Dermis blood vessel endothelial cell (primary cell): ENCODE measurements around the gene MRTO4. TPM values are rescaled to one million over a fixed set of nuclear protein-coding genes. Genes with fewer than 3 reads are reported as not detected.
"Not testable (repeated sequence)": the region's sequence is repeated elsewhere in the genome, so short reads cannot be mapped to it uniquely, and the experiment has no call there.

Source experiments
- DNase-seq: peaks from one replicate; pipeline ENCODE4 v3.0.0; 2010
- total RNA-seq: library from RNA; depleted of rRNA; stranded (reverse); fragments of >200 nt; gene quantifications from 2 replicates; pipeline ENCODE4 v1.2.3, GENCODE V29; 2014

Gene MRTO4
- total RNA-seq, 1 donor from 2014 or later = 23.5 TPM

DNA sequence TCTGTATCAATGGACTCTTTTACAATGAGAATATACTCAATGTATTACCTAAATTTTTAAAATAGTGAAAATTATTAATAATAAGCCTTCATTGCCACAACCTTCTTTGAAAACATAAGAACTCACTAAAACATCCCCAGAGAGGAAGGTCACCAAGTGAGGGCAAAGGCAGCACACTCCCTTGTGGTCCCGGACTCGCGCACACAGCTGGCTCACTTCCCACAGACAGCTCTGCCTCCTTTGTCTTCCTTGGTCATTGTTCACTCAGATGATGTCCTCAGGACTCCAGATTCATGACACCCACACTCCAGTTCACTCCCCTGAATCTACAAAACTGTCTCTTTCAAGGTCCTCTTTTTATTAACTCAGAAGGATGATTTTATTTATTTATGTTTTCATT is 22.4 kb upstream of the MRTO4 start:
- DNase-seq = peak; percentile 27

DNA sequence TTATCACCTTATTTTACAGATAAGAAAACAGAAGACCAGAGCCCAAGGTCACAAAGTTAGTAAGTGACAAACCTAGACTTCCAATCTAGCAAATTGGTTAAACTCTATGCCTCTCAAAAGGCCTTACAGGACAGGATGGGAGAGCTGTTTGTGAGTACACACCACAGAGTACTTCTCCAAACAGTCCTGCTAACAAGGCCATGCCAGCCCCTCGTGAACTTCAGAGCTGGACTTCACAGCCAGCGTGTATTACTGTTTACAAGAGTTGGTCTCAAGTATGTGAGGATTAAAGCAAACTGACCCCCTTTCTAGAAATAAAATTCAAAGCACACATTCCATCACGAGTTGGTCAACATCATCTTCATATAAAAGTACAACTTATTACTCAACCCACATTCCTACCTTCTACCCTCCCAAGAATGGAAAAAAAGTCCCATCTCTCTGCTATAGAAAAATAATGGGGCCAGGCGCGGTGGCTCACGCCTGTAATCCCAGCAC is 21.7 kb upstream of the MRTO4 start:
- DNase-seq = no peak

DNA sequence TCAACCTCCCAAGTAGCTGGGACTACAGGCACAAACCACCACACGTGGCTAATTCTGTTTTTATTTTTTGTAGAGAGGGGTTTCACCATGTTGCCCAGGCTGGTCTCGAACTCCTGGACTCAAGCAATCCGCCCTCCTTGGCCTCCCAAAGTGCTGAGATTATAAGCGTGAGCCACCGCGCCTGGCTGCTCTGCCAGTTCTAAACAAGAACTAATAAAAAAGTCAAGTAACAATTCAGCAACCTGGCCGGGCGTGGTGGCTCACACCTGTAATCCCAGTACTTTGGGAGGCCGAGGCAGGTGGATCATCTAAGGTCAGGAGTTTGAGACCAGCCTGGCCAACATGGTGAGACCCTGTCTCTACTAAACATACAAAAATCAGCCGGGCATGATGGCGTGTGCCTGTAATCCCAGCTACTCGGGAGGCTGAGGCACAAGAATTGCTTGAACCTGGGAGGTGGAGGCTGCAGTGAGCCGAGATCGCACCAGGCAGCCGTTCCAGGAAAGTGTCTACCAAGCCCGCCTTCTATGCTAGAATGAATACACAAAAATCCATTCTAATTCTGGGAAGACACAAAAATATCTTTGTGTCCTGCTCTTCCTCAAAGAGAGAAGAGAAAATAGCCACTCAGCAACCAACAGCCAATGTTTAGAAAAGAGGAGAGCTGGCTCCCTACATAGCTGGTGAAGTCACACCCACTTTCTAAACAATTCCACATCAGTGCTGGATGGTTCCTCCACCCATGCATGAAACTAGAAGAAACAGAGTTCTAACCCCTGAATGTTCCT is 19.7 kb upstream of the MRTO4 start:
- DNase-seq = not testable (repeated sequence)

DNA sequence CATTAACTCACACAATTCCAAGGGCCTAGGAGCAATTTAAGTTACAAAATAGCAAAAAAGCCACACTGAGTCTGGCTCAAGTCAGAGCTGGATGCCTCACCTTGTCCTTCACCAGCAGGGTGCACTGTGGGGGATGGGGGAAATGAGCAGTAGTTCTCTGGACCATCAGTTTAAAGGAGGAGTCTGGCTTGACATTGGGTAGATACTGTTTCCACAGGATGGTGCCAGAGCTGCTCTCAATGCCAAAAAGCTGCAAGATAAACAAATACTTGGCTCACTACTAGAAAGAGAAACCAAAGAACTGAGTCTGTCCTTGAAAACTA is 19.1 kb upstream of the MRTO4 start:
- DNase-seq = no peak

DNA sequence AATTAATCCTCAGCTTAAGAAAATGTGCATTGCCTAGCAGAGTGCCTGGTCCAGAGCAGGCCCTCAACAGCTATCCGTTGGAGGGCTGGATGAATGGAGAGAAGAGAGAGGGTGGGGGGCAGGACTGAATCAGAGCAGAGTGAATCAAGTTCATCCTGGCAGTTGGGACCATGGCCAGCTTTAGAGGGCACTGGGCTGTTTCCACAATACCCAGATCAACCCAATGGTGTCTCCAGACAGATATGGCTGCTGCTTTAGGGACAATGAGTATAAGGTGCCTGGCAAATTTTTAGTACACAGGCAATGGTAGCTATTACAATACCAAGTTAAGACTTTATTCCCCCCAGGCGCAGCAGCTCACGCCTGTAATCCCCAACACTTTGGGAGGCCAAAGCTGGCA is 17.4 kb upstream of the MRTO4 start:
- no peak for DNase-seq

DNA sequence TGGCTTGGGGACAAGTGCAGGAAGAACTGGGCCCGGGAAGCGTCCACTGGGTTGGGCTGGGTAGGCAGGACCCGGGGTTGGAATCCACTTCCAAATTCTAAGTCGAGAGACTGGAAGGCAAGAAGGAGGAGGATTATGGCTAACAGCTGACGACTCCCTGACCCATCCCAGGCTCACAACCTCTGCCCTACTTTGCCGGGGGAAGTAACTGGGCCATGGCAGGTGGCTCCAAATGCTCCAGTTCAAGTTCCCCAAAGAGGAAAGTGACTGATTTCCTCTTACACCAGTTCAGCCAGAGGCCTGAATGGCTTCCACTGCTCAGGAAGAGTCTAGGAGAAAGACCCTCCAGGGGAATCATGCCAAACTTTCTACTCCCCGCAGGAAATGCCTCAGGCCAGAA is 11.7 kb upstream of the MRTO4 start:
- DNase-seq = peak; percentile 48

DNA sequence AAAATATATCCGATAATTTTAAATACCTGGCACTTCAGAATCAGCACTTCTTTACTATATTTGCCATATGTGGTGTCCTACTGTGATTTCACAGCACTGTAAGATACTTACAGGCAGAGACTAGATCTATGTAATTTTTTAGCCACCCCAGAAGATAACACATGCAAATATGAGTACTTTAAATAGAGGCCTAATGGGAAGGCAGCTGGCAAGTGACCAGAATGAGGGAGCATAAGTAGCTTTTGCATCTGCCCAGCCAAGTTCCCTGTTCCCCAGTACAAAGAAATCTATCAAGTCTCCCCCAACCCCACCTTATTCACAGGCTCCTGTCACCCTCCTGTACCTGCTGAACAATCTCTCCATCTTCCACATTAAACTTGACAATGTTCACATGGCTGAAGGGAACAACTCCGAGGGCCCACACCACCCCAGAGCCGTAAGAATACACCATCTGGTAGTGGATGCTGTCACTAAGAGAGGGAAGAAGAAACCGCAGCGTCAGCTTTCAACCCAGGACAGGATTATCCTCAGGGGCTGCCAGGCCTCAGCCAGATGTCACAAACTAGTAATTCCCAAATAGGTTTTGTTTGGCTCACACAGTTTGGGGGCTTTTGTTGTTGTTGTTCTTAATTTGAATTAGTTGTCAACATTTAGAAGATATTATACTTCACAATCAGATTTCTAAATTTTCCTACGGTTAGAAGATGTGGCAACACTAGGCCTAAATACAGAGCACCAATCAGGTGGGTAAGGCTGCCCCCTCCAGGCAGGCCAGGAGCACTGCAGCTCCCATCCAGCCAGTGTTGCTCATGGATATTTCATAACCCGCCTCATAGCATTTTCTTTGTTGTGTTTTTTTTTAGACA is 10.7 kb upstream of the MRTO4 start:
- DNase-seq = peak; percentile 78

DNA sequence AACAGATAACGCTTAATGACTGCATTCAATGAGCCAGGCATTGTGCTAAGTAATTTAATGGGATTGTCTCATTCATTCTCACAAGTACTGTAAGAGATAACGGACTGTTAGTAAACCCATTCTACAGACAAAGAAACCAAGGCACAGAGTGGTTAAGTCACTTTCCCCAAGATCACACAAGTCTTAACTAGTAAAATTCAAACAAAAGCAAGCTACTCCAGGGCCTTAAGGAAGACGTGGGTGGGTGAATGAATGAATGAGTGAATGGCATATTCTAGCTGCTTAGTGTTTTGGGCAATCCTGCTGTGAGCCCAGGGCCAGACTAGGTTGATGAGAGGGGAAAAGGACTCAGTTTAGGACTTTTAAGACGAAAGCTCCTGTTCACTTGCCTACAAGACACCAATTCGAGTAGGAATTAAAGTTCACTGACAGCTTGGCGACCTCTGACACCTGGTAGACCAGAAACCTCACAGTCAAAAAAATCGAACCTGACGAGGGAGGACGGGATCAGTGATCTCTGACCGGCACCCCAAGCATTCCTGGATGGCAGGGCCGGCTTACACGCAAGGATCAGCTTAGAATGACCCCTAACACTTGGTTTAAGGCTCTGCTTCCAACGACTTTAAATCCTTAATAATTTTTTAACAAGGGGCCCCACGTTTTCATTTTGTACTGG is 838 bp upstream of the MRTO4 start:
- no peak for DNase-seq

DNA sequence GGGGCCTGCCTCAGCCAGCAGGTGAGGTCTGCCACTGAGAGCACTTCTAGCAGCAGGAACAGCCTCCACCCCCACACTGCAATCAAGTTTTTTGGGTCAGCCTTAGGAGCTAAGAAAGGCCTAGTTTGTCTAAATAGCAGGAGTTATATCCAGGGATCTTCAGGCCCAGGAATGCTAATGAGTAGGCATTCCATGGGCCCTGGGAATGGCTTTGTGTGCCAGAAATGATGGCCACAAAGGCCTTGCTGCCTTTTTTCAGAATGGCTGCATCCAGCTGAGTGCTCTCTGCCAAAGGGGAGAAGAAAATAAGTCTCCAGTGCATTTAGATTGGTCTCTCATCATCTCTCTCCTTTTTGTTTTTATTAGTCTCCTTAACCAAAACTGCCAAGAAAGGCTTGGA is 2.8 kb downstream of the MRTO4 start:
- DNase-seq = no peak

DNA sequence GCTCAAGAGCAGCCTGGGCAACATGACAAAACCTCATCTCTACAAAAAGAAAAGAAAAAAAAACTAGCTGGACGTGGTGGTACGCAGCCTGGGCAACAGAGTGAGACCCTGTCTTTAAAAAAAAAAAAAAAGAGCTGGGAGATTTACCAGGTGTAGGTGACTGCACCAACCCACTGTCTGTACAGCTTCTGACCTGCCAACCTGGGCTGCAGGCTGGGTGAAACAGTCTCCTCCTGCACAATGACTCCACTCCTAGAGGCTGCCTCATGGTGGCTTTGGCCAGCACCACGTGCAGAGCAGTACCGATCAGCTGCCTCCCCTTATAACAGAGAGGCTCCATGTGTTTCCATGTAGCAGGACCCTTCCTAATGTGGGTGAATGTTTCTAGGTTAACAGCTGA is 3.7 kb downstream of the MRTO4 start:
- no peak for DNase-seq

DNA sequence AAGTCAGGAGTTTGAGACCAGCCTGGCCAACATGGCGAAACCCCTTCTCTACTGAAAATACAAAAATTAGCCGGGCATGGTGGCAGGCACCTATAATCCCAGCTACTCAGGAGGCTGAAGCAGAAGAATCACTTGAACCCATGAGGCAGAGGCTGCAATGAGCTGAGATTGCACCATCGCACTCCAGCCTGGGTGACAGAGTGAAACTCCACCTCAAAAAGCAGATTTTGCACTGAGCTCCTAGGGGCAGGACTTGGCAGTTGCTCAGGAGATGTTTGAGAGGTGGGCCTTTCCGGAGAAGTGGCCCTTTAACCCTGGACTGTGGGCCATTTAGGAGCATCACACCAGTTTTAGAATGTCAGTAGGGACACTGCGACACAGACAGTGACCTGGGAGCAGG is 4.7 kb downstream of the MRTO4 start:
- not testable (repeated sequence) for DNase-seq

DNA sequence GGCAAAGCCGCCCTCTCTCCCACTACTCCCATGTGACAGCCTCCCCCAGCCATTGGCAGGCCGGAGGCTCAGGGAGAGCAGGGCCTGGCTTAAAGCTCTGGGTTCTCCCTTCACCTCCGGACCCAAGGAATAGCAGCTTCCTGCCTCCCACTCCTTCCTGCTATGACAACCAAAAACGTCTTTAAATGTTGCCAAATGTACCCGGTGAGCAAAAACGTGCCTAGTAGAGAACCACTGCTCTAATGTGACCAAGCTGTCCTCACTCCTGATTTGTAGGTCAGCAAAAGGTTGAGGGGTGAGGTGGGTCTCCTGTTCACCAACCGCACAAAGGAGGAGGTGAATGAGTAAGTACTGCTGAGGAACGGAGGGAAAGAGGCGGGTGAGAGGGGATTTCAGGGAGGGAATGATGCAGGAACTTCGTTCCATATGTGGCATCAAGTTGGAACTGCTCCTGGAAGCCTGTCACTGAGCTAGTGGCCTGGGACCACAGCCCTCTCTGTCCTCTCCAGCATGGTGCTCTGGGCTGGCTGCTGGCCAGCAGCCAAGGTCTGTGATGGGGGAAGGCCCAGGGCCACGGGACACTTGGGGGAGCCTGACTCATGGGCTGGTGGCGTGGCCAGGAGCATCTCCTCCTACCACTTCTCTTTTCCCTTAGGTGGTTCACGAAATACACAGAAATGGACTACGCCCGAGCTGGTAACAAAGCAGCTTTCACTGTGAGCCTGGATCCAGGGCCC is 5.7 kb downstream of the MRTO4 start:
- DNase-seq = peak; percentile 51

DNA sequence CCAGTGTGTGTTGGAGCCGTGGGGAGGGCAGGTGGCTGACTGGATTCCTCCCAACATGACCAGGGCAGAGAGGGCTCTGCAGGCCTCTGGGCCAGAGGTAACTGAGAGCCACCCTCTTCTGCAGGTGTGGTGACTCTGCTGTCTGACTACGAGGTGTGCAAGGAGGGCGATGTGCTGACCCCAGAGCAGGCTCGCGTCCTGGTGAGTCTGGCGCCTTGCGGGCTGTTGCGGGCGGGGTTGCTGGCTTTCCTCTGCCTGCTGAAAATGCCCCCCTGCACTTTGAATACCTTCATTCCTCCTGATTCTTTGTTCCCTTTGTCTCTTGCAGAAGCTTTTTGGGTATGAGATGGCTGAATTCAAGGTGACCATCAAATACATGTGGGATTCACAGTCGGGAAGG is 6.7 kb downstream of the MRTO4 start:
- DNase-seq = no peak

DNA sequence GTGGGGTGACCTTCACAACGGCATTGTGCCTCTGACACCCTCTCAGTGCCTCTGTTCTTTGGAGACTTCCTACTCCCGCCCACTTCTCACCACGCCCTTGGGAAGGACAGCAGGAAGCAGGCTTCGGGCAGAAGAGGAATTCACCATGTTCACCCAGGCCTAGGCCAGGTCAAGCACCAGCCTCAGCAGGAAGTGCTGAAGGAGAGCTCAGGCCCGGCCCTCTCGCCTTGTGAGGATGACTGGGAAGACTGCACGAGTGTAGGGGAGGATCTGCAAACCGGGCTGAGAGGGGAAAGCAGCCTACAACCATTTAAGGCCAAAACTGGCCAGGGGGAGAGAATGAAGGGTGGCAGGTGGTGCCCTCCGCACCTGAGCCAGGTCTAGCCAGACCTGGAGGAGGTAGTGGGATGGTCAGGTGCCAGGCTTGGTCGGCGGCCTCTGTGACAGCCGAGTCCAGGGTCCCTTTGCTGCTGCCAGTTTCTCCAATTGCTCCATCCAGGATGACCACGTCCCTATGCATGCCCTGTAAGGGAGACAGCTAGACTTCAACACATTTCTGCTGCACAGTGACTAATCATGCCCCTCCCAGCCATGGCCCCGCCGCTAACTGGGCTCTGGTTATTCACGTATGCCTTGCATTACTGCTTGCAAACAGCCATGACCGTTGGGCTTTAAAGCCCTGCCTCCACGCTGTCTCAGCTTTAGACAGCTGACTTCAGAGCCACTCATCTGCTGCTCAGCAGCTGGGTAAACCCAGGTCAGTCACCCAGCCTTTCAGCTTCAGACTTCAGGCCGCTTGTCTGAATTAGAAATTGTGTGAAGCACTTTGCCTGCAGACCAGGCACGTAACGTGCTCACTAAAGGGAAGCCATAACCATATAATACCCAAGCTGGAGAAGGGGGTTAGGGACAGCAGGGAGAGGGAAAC is 8.9 kb downstream of the MRTO4 start:
- DNase-seq = no peak

DNA sequence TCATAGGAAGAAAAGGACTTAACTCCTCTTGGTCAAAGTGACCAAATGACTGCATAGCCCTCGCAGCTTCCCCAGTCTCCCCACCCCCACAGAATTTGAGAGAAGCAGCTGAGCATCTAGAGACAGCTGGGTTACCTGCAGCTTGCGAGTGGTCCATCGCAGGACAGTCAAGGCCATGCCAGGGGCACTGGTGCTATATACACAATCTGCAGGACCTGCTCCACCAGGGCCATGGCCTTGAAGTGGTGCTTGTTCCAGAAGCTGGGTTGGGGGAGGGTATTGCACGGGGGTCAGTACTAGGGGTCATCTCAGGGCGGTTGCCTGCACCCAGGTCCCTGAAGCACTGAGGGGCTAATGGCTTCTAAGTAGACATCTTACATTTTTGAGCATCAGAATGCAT is 10.4 kb downstream of the MRTO4 start:
- no peak for DNase-seq

DNA sequence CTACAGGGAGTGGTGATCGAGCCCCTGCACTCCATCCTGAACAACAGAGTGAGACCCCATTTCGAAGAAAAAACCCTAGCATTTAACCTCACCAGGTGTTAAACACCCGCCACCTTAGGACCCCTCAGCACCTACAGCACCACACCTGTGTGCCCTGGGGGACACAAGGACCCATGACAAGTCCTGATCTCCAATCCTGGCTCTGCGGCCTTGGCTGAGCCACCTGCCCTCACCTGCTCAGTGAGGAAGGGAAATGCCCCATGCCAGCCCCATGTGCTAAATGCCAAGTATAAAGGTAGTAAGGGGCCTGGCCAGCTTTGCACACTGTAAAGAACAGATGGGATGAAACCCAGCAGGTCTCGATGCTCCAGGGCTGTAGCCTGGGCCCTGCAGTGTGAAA is 11.1 kb downstream of the MRTO4 start:
- DNase-seq = no peak

DNA sequence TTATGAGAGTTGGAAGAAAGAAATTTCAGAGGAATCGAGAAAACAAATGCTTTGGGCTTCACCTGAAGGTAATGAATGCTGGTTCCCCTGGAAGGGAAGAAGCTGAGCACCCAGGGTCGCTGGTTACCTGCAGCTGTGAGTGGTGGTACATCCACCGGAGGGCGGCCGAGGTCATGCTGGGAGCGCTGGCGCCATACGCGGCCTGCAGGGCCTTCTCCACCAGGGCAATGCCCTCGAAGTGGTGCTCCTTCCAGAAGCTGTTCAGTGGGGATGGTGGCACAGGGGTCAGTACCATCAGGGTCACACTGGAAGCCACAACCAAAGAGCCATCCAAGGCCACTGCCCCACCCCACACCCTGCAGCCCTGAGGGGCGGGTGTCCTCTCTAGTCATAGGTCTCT is 16.8 kb downstream of the MRTO4 start:
- DNase-seq = no peak

DNA sequence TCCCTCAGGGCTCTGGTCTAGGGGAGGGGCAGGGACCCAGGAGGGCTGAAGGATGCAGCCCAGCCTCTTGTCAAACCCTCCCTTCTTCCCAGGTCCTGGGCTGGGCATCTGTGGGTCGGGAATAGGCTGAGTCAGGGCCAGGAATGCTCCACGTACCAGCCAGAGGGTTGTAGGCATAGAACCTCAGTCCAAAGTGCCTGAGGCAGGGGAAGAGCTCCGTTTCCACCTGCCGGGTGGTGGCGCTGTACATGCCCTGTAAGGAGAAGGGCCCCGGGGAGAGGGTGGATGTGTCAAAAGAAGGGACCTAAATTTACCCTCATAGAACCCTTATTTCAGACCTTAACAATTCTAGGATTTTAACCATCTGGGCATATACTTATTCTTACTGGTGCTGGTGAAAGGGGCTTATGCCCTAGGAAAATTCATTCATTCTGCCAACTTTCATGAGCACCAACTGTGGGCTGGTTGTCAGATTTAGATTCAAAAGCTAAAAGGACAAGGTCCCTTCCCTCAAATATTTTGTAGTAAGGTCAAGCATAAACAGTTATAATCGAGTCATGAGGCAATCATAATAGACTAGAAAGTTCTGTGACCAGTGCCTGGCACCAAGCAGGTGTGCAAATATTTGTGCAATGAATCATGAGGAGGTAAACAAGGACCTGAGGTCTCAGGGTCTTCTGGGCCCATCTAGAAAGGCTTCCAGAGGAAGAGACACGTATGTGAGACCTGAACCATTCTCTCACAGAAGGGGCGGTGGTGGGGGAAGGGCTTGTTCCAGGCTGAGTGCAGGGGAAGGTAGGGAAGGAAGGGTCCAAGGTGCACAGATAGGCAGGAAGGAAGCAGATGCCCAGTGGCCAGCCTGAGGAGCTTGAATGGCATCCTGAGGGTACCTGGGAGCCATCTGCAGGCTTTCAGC is 18.1 kb downstream of the MRTO4 start:
- not testable (repeated sequence) for DNase-seq

DNA sequence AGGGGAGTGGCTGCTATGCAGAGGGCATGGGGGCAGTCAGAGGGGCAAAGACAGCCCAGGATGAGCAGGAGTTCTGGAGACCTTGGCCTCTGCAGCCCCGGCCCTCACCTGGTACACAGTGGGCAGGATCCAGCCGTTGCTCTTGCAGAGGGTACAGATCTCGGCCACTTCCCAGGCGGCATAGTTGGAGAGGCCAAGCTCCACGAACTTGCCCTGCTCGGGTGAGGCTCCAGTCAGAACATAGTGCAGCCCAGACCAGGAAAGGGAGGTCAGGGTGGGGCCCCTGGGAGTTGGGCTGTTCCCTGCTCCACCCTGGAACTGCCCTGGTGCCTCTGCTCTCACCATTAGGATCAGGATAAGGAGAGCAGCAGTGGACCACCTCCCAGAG is 18.7 kb downstream of the MRTO4 start:
- DNase-seq = not testable (repeated sequence)

DNA sequence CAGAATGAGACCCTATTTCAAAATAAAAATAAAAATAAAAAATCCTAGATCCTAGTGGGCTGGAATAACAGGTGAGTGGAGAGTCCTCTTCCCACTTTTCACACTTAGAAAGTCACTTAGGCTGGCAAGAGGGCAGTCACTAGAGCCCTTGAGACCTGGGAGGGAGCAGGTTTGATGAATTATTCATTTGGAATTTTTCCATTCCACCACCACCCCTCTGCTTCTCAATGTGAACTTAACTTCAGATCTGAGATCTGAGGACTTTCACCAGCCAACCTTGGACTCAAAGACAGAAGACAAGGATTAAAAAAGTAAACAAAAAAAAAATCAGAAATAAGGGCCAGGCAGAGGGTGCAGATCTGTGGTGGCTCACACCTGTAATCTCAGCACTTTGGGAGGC is 20.5 kb downstream of the MRTO4 start:
- DNase-seq = no peak
